ENCODE results near the gene BAG5. TPM values are rescaled to one million over a fixed set of nuclear protein-coding genes. Genes with fewer than 3 reads are reported as not detected.
A peak's percentile ranks its signal among the peaks of the same experiment; 100 is the strongest.

Gene BAG5, protein sequence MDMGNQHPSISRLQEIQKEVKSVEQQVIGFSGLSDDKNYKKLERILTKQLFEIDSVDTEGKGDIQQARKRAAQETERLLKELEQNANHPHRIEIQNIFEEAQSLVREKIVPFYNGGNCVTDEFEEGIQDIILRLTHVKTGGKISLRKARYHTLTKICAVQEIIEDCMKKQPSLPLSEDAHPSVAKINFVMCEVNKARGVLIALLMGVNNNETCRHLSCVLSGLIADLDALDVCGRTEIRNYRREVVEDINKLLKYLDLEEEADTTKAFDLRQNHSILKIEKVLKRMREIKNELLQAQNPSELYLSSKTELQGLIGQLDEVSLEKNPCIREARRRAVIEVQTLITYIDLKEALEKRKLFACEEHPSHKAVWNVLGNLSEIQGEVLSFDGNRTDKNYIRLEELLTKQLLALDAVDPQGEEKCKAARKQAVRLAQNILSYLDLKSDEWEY
- total RNA-seq (2021) (23.9 to 29.2 TPM (median 24.8 TPM) in 3 replicates), Bru-seq, nascent RNA (percentile 98 among the genes with signal in this experiment)
- long read RNA-seq, experiment 1, full-length matches to known transcripts: 156 of 196 reads
- long read RNA-seq, experiment 1, partial matches to known transcripts: 0 of 196 reads
- long read RNA-seq, experiment 1, other reads (novel, unspliced or antisense): 40 of 196 reads
- long read RNA-seq, experiment 2, full-length matches to known transcripts: 4 of 26 reads
- long read RNA-seq, experiment 2, partial matches to known transcripts: 0 of 26 reads
- long read RNA-seq, experiment 2, other reads (novel, unspliced or antisense): 22 of 26 reads
- long read RNA-seq, experiment 3, full-length matches to known transcripts: 11 of 13 reads
- long read RNA-seq, experiment 3, partial matches to known transcripts: 0 of 13 reads
- long read RNA-seq, experiment 3, other reads (novel, unspliced or antisense): 2 of 13 reads

- Mint-ChIP-seq H3K27ac (peak within 1 kb of the TSS; percentile 95), H3K36me3 (peaks cover 22% of the 10 kb centered on the region), H3K4me1 (peaks cover 27% of the 10 kb centered on the region), H3K9me3 (no peaks in the 10 kb centered on the region), H3K4me3 (peak within 1 kb of the TSS; percentile 98), H3K27me3 (ENCODE audit: low read depth) (no peaks in the 10 kb centered on the region)
- POLR2A ChIA-PET: interaction anchor here (1.3 to 1.5 kb wide), 3 partner anchors 9 to 32 kb away, joined by 3 to 6 read pairs (median 3); no protein-coding TSS in a partner anchor
- CTCF ChIA-PET: interaction anchor here (0.9 to 2.2 kb wide), 7 partner anchors 10 to 153 kb away, joined by 3 to 15 read pairs (median 6); partner anchors contain the start of genes CKB, KLC1, XRCC3 and ZFYVE21
- ATAC-seq: peak; percentile 79
- peak; percentile 87 for DNase-seq (ENCODE audit: low spot score)
- TF ChIP-seq JUN (CRISPR knock-in tag; IDR thresholded peaks at IDR 0.05): 0 out of 2 replicates have a peak, but pooled peaks have one; percentile 43
- TF ChIP-seq, protein P1, sequence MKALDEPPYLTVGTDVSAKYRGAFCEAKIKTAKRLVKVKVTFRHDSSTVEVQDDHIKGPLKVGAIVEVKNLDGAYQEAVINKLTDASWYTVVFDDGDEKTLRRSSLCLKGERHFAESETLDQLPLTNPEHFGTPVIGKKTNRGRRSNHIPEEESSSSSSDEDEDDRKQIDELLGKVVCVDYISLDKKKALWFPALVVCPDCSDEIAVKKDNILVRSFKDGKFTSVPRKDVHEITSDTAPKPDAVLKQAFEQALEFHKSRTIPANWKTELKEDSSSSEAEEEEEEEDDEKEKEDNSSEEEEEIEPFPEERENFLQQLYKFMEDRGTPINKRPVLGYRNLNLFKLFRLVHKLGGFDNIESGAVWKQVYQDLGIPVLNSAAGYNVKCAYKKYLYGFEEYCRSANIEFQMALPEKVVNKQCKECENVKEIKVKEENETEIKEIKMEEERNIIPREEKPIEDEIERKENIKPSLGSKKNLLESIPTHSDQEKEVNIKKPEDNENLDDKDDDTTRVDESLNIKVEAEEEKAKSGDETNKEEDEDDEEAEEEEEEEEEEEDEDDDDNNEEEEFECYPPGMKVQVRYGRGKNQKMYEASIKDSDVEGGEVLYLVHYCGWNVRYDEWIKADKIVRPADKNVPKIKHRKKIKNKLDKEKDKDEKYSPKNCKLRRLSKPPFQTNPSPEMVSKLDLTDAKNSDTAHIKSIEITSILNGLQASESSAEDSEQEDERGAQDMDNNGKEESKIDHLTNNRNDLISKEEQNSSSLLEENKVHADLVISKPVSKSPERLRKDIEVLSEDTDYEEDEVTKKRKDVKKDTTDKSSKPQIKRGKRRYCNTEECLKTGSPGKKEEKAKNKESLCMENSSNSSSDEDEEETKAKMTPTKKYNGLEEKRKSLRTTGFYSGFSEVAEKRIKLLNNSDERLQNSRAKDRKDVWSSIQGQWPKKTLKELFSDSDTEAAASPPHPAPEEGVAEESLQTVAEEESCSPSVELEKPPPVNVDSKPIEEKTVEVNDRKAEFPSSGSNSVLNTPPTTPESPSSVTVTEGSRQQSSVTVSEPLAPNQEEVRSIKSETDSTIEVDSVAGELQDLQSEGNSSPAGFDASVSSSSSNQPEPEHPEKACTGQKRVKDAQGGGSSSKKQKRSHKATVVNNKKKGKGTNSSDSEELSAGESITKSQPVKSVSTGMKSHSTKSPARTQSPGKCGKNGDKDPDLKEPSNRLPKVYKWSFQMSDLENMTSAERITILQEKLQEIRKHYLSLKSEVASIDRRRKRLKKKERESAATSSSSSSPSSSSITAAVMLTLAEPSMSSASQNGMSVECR (CRISPR knock-in tag; IDR thresholded peaks at IDR 0.05; ENCODE audit: borderline replicate concordance): peak; percentile 50; the same call in 1 of the 2 replicates
- TF ChIP-seq CBFB (CRISPR knock-in tag; IDR thresholded peaks at IDR 0.05; ENCODE audit: low read depth): 0 out of 2 replicates have a peak, but pooled peaks have one; percentile 62
- TF ChIP-seq, protein P2, sequence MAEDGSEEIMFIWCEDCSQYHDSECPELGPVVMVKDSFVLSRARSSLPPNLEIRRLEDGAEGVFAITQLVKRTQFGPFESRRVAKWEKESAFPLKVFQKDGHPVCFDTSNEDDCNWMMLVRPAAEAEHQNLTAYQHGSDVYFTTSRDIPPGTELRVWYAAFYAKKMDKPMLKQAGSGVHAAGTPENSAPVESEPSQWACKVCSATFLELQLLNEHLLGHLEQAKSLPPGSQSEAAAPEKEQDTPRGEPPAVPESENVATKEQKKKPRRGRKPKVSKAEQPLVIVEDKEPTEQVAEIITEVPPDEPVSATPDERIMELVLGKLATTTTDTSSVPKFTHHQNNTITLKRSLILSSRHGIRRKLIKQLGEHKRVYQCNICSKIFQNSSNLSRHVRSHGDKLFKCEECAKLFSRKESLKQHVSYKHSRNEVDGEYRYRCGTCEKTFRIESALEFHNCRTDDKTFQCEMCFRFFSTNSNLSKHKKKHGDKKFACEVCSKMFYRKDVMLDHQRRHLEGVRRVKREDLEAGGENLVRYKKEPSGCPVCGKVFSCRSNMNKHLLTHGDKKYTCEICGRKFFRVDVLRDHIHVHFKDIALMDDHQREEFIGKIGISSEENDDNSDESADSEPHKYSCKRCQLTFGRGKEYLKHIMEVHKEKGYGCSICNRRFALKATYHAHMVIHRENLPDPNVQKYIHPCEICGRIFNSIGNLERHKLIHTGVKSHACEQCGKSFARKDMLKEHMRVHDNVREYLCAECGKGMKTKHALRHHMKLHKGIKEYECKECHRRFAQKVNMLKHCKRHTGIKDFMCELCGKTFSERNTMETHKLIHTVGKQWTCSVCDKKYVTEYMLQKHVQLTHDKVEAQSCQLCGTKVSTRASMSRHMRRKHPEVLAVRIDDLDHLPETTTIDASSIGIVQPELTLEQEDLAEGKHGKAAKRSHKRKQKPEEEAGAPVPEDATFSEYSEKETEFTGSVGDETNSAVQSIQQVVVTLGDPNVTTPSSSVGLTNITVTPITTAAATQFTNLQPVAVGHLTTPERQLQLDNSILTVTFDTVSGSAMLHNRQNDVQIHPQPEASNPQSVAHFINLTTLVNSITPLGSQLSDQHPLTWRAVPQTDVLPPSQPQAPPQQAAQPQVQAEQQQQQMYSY (CRISPR knock-in tag; IDR thresholded peaks at IDR 0.05): 0 out of 2 replicates have a peak, but pooled peaks have one; percentile 9
- TF ChIP-seq OVOL2 (CRISPR knock-in tag; IDR thresholded peaks at IDR 0.05; ENCODE audit: borderline replicate concordance): no peak
- TF ChIP-seq, protein P3, sequence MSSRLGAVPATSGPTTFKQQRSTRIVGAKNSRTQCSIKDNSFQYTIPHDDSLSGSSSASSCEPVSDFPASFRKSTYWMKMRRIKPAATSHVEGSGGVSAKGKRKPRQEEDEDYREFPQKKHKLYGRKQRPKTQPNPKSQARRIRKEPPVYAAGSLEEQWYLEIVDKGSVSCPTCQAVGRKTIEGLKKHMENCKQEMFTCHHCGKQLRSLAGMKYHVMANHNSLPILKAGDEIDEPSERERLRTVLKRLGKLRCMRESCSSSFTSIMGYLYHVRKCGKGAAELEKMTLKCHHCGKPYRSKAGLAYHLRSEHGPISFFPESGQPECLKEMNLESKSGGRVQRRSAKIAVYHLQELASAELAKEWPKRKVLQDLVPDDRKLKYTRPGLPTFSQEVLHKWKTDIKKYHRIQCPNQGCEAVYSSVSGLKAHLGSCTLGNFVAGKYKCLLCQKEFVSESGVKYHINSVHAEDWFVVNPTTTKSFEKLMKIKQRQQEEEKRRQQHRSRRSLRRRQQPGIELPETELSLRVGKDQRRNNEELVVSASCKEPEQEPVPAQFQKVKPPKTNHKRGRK (CRISPR knock-in tag; IDR thresholded peaks at IDR 0.05; ENCODE audit: borderline replicate concordance): no peak
- TF ChIP-seq, protein P4, sequence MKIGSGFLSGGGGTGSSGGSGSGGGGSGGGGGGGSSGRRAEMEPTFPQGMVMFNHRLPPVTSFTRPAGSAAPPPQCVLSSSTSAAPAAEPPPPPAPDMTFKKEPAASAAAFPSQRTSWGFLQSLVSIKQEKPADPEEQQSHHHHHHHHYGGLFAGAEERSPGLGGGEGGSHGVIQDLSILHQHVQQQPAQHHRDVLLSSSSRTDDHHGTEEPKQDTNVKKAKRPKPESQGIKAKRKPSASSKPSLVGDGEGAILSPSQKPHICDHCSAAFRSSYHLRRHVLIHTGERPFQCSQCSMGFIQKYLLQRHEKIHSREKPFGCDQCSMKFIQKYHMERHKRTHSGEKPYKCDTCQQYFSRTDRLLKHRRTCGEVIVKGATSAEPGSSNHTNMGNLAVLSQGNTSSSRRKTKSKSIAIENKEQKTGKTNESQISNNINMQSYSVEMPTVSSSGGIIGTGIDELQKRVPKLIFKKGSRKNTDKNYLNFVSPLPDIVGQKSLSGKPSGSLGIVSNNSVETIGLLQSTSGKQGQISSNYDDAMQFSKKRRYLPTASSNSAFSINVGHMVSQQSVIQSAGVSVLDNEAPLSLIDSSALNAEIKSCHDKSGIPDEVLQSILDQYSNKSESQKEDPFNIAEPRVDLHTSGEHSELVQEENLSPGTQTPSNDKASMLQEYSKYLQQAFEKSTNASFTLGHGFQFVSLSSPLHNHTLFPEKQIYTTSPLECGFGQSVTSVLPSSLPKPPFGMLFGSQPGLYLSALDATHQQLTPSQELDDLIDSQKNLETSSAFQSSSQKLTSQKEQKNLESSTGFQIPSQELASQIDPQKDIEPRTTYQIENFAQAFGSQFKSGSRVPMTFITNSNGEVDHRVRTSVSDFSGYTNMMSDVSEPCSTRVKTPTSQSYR (CRISPR knock-in tag; IDR thresholded peaks at IDR 0.05): no peak
- no peak for TF ChIP-seq TEAD1 (CRISPR knock-in tag; IDR thresholded peaks at IDR 0.05)
- TF ChIP-seq HMGXB4 (CRISPR knock-in tag; IDR thresholded peaks at IDR 0.05): peak; percentile 52; the same call in 1 of the 2 replicates
- no peak; the same call in 1 of the 2 replicates for TF ChIP-seq KAT7 (CRISPR knock-in tag; IDR thresholded peaks at IDR 0.05; ENCODE audit: borderline replicate concordance)
- TF ChIP-seq TCF7 (CRISPR knock-in tag; IDR thresholded peaks at IDR 0.05; ENCODE audit: low read depth): peak; percentile 37; the same call in 1 of the 2 replicates
- no peak for TF ChIP-seq PRRX2 (CRISPR knock-in tag; IDR thresholded peaks at IDR 0.05)
- no peak for TF ChIP-seq ZNF396 (CRISPR knock-in tag; IDR thresholded peaks at IDR 0.05; ENCODE audit: borderline replicate concordance)
- no peak for TF ChIP-seq CREB1 (CRISPR knock-in tag; IDR thresholded peaks at IDR 0.05)
- no peak for TF ChIP-seq ZNF219 (CRISPR knock-in tag; IDR thresholded peaks at IDR 0.05; ENCODE audit: borderline replicate concordance)
- TF ChIP-seq ZNF416 (CRISPR knock-in tag; IDR thresholded peaks at IDR 0.05): no peak
- TF ChIP-seq RELA (CRISPR knock-in tag; IDR thresholded peaks at IDR 0.05; ENCODE audit: borderline replicate concordance): no peak
- no peak for TF ChIP-seq HMGA2 (CRISPR knock-in tag; IDR thresholded peaks at IDR 0.05)
Observed at GRCh38 chr14:103562429-103563225, at the start of gene BAG5, which contains the start of gene COA8. Gene BAG5 (minus strand): TSS chr14:103562657. CDS start chr14:103561164, 1,493 bp downstream. Gene COA8 (plus strand): TSS chr14:103562960. CDS start chr14:103563002, 42 bp downstream.

All from WTC11 (cell line).